A673 (cell line): ENCODE results near the gene VPS29. TPM values are rescaled to one million over a fixed set of nuclear protein-coding genes. Genes with fewer than 3 reads are reported as not detected.
"Not testable (repeated sequence)": the region's sequence is repeated elsewhere in the genome, so short reads cannot be mapped to it uniquely, and the experiment has no call there.

Source experiments
- BruUV-seq: library from RNA; stranded (reverse); fragments of 400-500 nt; replicated peaks from 2 replicates; lab custom pipeline; 2021; lab: Mats Ljungman, UMichigan
- CTCF ChIA-PET: fragments of 300-600 bp; sonication (Branson Sonifier 250); formaldehyde crosslinking; loops from one replicate; lab custom pipeline; 2022; ENCODE audit warnings: antibody characterized with exemption; lab: Charles Lee
- POLR2A ChIA-PET: fragments of 300-600 bp; sonication (Branson Sonifier 250); formaldehyde crosslinking; loops from one replicate; lab custom pipeline; 2022; ENCODE audit warnings: antibody characterized with exemption; ENCODE audit not compliant: low non-redundant PET; lab: Charles Lee
- DNase-seq: peaks from one replicate; pipeline ENCODE4 v3.0.0-alpha.2; 2015; ENCODE audit warnings: low spot score
- H3K27ac ChIP-seq: fragments of 200-600 bp; sonication (generic); 2 replicates; pipeline ENCODE4 v1.5.1; 2016; ENCODE audit warnings: mixed run types, low read depth, mild to moderate bottlenecking, mixed read lengths, antibody characterized with exemption, low read length; ENCODE audit not compliant: poor library complexity, severe bottlenecking
- H3K27me3 ChIP-seq: fragments of 200-600 bp; sonication (generic); replicated peaks from 2 replicates; pipeline ENCODE4 v1.6.1; 2017; ENCODE audit warnings: mixed run types, low read depth, mild to moderate bottlenecking, mixed read lengths, antibody characterized with exemption, low read length; ENCODE audit not compliant: insufficient read depth, poor library complexity
- H3K36me3 ChIP-seq: fragments of 200-600 bp; sonication (generic); 2 replicates; pipeline ENCODE4 v1.6.1; 2016; ENCODE audit warnings: mixed run types, mild to moderate bottlenecking, mixed read lengths, antibody characterized with exemption, low read length; ENCODE audit not compliant: insufficient read depth, poor library complexity, severe bottlenecking
- H3K4me1 ChIP-seq: fragments of 200-600 bp; sonication (generic); 2 replicates; pipeline ENCODE4 v1.6.1; 2017; ENCODE audit warnings: mixed run types, mild to moderate bottlenecking, mixed read lengths, antibody characterized with exemption, low read length; ENCODE audit not compliant: insufficient read depth, poor library complexity, severe bottlenecking
- H3K4me3 ChIP-seq: fragments of 200-600 bp; sonication (generic); 2 replicates; pipeline ENCODE4 v1.5.1; 2016; ENCODE audit warnings: low read depth, mixed run types, mild to moderate bottlenecking, mixed read lengths, low read length; ENCODE audit not compliant: poor library complexity, severe bottlenecking
- H3K9me3 ChIP-seq: fragments of 200-600 bp; sonication (generic); 2 replicates; pipeline ENCODE4 v1.6.1; 2016; ENCODE audit warnings: mixed run types, low read depth, mild to moderate bottlenecking, mixed read lengths, antibody characterized with exemption, low read length; ENCODE audit not compliant: poor library complexity, severe bottlenecking
- CTCF ChIP-seq: fragments of 300-800, 200-600 bp; sonication (generic); conservative IDR thresholded peaks from 2 replicates; pipeline ENCODE4 v1.5.1; 2017; ENCODE audit warnings: low read depth, mild to moderate bottlenecking, antibody characterized with exemption, low read length, moderate library complexity, mixed read lengths
- EZH2 ChIP-seq: fragments of 200-600 bp; sonication (generic); IDR thresholded peaks from 2 replicates; pipeline ENCODE4 v1.6.1; 2017; ENCODE audit warnings: borderline replicate concordance, low read depth, mild to moderate bottlenecking, mixed read lengths, antibody characterized with exemption, low read length; ENCODE audit not compliant: poor library complexity, severe bottlenecking
- intact Hi-C: fragments of 100-400 bp; cut with micrococcal nuclease; formaldehyde crosslinking; loops from one replicate; pipeline ENCODE4 v1.10.0; 2022; ENCODE audit not compliant: unreplicated experiment
- total RNA-seq: library from RNA; stranded (reverse); gene quantifications from 2 replicates; pipeline ENCODE4 v1.2.3, GENCODE V29; 2021

The VPS29 gene
- total RNA-seq, 1 experiment from 2014 or later: 147 TPM

- BruUV-seq: TSS peak; percentile 54
- DNase-seq: peak; percentile 99
- Histone ChIP-seq H3K27ac (peak within 1 kb of the TSS; percentile 89), H3K36me3 (peaks cover 14% of the 10 kb centered on the region), H3K4me3 (peak within 1 kb of the TSS; percentile 83), H3K4me1 (peaks cover 10% of the 10 kb centered on the region), H3K27me3 (no peaks in the 10 kb centered on the region), H3K9me3 (no peaks in the 10 kb centered on the region)
- ChIA-PET POLR2A (interaction anchor here (1.0 kb wide), 1 partner anchor 18 kb away, joined by 4 read pairs; the partner anchor contains the start of gene ARPC3), CTCF (interaction anchor here (0.6 to 1.7 kb wide), 10 partner anchors 9 to 267 kb away, joined by 3 to 5 read pairs (median 4); partner anchors contain the start of gene ARPC3)
- intact Hi-C loops: loop anchor here (2.0 to 5.0 kb wide), 3 partner anchors 79 to 420 kb away; no protein-coding TSS in a partner anchor
- TF ChIP-seq CTCF (no peak), EZH2 (no peak)
These were observed 33.5 kb downstream of the VPS29 start, which contains the start of the genes FAM216A and GPN3 for GRCh38 chr12:110468214-110469048. Gene FAM216A, plus strand, starts transcription at chr12:110468845. Its CDS starts 31 bp downstream, at chr12:110468876. Gene GPN3, minus strand, starts transcription at chr12:110468257. Its CDS starts 54 bp downstream, at chr12:110468203.

- TSS peak; percentile 92 for BruUV-seq
- H3K27ac ChIP-seq: peak overlapping the region; percentile 89
- peak overlapping the region; percentile 83 for H3K4me3 ChIP-seq
- peaks cover 10% of the 10 kb centered on the region for H3K4me1 ChIP-seq
- no peak for DNase-seq
- H3K36me3 ChIP-seq: peaks cover 18% of the 10 kb centered on the region
- intact Hi-C loops: loop anchor here (2.0 to 5.0 kb wide), 3 partner anchors 79 to 421 kb away; no protein-coding TSS in a partner anchor
- H3K27me3 ChIP-seq: no peaks in the 10 kb centered on the region
- ChIA-PET POLR2A (interaction anchor here (1.0 kb wide), 1 partner anchor 18 kb away, joined by 4 read pairs; the partner anchor contains the start of gene ARPC3), CTCF (interaction anchor here (0.6 to 1.7 kb wide), 4 partner anchors 9 to 133 kb away, joined by 3 to 5 read pairs (median 4); no protein-coding TSS in a partner anchor)
- TF ChIP-seq CTCF (no peak), EZH2 (no peak)
- H3K9me3 ChIP-seq: no peaks in the 10 kb centered on the region
These were observed 34.1 kb downstream of the VPS29 start for GRCh38 chr12:110467847-110468213.

- ChIA-PET POLR2A (no interaction called here), CTCF (no interaction called here)
- Histone ChIP-seq H3K36me3 (peaks cover 19% of the 10 kb centered on the region), H3K4me1 (peaks cover 10% of the 10 kb centered on the region), H3K9me3 (no peaks in the 10 kb centered on the region), H3K27me3 (no peaks in the 10 kb centered on the region), H3K27ac (peak overlapping the region; percentile 89), H3K4me3 (peak overlapping the region; percentile 83)
- no TSS peak for BruUV-seq
- no peak for TF ChIP-seq EZH2
- no peak for TF ChIP-seq CTCF
- intact Hi-C loops: loop anchor here (5.0 kb wide), 1 partner anchor 81 kb away; no protein-coding TSS in a partner anchor
- DNase-seq: no peak
These were observed 35.1 kb downstream of the VPS29 start for GRCh38 chr12:110466791-110467190.

GRCh38 chr12:110465765-110466164, 36.1 kb downstream of the VPS29 start:
- CTCF ChIA-PET, H3K4me3 ChIP-seq, POLR2A ChIA-PET, H3K27ac ChIP-seq, BruUV-seq, DNase-seq, H3K9me3 ChIP-seq, H3K27me3 ChIP-seq: not testable (repeated sequence)
- intact Hi-C loops: loop anchor here (5.0 kb wide), 1 partner anchor 82 kb away; no protein-coding TSS in a partner anchor
- Histone ChIP-seq H3K4me1 (peaks cover 10% of the 10 kb centered on the region), H3K36me3 (peaks cover 21% of the 10 kb centered on the region)
